NOMO-1 treated with dmso at 0.1 percent for 144 hours (cell line): Measurements from ENCODE around the gene PRRG1.
"Not testable (repeated sequence)": the region's sequence is repeated elsewhere in the genome, so short reads cannot be mapped to it uniquely, and the experiment has no call there.

Experiments
- DNase-seq: peaks from one replicate; lab custom pipeline; 2025; ENCODE audit not compliant: unreplicated experiment; lab: John Stamatoyannopoulos, UW

Gene PRRG1

DNA sequence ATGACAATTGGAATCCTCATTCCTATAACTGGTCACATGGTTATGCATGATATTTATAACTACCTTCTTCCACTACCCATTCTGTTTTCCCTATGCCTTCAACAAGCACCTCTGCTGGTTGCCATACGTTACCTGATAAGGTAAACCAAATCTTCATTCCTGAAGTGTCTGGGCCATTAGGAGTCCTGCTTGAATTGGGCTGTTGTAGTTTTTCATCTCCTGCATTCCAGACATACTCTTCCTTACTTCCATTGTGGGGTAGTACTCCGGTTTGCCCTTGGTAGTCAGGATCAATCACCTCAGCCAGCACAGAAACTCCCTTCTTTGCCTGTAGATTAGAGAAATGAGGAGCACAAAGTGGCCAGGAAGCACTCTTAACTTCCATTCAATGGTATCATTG, 113.2 kb downstream of the PRRG1 start:
- DNase-seq: no peak

DNA sequence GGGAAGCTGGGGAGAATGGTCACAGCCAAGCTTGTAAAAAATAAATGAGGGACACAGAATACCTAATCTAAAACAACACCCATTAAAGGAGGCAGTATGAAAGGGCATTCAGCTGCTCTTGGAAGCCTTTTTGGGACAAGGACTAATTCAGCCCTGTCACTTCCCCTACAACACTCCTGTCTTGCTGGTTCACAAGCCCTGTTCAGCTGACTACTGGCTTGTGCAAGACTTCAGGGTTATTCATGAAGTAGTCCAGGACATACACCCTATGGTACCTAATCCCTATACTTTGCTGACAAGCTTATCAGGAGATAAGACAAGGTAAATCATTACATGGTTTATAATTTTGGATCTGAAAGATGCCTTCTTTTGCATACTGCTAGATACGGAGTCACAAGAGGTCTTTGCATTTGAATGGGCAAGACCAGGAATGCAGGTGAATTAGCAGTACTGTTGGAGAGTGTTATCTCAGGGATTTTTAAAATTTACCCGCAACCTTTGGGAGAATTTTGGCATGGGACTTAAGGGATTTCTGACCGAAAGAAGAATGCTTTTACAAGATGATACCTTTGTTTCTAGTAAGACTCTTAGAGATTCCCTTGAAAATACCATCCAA, 119.1 kb downstream of the PRRG1 start:
- DNase-seq: no peak

DNA sequence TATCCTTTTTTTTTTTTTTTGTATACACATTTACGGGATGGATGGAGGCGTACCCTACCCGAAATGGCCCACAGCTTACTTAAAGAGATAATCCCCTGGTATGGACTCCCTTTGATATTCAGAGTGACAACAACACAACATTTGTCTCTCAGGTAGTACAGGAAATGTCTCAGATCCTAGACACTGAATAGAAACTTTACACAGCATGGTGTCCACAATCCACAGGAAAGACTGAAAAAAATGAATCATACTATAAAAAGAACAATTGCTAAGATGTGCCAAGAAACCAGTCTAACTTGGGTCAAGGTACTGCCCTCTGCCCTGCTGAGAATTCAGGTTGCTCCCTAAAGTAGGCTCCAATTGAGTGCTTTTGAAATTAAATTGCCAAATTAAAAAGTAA, 121.5 kb downstream of the PRRG1 start:
- DNase-seq: no peak

DNA sequence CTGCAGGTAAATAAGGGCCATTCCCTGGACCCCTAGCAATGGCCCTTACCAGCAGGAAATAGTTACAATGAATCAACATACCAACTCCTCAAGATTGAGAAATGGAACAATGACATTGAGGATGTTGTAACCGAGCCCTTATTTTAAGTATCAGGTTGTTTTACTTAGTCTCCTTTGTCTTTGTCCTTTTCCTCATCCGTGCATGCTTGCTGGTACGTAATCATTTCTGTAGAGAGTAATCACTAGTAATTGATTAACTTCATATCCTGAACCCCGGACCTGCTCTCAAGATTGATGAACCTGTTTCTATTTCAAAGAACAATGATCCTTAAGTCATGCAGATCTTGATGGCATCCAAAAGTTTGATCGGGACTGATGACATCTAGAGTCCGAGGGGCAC, 123.7 kb downstream of the PRRG1 start:
- no peak for DNase-seq

DNA sequence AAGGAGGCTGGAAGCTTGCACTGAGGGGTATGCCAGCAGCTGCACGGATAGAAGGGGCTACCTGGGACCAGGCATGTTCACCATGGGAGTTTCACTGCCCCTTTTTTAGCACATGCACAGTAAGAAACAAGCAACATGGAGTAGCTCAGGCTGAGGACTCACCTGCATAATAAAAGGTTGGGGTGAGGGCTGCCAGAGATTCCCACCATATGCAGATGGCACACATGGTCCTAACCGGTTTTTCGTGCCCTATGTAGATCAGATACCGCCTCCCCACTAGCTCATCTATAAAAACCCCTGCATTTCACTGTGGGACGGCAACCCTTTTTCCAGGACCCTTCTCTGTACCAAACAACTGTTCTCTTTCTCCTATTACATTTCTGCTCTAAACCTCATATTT, 125.3 kb downstream of the PRRG1 start:
- no peak for DNase-seq

DNA sequence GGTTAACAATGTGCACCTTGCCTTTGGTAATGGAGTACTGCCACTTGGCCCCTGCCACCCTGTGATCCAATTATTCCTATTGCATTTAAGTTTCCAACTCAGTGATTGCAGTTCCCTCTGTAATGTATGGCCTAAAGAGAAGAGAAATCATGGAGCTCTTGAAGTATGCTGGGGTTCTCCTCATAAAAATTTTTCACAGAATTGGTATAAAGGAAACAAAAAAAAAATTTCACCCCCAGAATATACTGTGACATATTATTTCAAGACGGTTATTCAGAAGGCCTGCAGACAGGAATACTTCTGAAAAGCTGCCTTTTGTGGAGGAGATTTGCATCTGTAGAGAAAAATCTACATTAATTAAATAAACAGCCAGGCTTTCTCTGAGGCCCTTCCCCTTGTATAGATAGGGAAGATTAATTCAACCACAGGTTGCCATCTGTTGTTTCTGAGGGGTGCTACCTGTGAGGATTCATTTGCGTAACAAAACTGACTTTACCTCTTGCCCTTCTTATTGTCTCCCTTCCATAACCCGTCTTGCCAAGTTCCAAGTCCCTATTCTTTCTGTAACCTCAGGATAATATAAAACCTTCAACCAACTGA, 127.5 kb downstream of the PRRG1 start:
- DNase-seq: no peak

DNA sequence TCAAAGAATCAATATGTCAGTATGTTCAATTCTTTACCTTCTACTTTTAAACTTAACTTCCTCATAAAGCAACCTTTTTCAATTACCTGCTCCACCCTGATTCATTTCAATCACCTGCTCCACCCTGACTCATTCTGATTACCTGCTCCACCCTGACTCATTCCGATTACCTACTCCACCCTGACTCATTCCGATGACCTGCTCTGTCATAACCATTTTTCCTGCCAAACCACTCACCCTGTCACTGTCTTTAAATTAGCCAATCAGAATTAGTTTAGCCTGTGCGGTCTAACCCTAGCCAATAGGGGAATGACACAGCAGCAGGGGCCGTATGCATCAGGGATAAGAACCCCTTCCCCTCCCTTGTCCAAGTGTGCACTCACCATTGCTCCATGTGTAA, 135.2 kb downstream of the PRRG1 start:
- not testable (repeated sequence) for DNase-seq

DNA sequence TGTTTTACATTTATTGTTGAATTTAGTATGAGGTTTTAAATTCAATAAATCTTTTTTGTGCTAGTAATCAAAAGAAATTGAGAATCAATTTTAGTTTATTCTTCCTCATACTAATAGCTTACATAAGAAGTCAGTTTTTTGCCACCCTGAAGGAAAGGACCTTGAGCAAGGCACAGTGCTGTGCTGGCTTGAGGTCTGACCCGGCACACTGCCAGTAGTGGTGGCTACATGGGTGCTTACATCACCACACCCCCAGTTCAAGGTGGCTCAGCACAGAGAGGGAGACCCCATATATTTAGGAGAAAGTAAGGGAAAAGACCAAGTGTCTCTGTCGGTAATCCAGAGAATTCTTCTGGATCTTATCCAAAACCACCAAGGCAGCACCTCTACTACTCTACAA, 136.3 kb downstream of the PRRG1 start:
- DNase-seq: no peak

DNA sequence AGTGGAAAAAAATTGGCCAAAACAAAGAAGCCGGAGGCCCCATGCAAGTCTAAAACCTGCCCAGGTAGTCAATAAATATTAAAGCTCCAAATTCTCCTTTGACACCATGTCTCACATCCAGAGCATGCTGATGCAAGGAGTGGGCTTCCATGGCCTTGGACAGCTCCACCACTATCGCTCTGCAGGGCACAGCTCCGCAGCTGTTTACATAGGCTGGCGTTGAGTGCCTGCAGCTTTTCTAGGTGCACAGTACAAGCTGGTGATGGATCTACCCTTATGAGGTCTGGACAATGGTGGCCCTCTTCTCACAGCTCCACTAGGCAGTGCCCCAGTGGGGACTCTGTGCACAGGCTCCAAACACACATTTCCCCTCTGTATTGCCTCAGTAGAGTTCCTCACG, 138.1 kb downstream of the PRRG1 start:
- no peak for DNase-seq

DNA sequence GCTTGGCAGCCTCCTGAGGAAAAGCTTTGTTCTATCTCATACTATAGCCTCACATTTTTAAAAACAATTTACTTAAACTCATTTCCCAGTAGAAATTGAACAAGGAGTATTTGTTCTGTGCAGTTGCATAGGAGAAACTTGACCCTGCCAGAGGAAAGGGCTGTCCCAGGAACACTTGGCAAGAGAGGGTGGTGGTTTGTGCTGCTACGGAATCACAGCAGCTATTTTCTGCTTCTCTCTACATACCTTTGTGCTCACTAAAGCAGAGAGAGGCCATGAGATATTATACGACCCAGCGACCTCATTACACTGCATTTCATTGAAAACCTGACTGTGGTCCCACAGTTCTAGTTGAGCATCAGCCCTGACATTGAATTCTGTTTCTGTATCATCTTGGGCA, 139.2 kb downstream of the PRRG1 start:
- no peak for DNase-seq

DNA sequence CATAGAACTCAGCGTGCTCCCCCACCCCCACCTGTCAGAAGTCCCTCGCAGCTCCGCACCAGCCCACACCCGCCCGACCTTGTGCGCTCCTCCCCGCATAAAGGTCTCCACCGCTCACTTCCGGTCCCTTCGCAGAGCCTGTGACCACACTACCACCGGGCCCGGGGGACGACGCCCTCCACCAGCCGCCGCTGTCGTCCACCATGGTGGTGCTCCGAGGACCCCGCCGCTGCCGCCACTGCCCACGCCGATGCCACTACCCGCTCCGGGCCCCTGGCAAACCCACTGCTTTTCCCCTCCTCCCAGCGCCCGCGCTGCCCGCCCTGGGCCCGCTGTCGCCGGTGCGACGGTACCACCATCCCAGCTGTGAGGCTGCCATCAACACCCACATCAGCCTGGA, 142.5 kb downstream of the PRRG1 start:
- no peak for DNase-seq

DNA sequence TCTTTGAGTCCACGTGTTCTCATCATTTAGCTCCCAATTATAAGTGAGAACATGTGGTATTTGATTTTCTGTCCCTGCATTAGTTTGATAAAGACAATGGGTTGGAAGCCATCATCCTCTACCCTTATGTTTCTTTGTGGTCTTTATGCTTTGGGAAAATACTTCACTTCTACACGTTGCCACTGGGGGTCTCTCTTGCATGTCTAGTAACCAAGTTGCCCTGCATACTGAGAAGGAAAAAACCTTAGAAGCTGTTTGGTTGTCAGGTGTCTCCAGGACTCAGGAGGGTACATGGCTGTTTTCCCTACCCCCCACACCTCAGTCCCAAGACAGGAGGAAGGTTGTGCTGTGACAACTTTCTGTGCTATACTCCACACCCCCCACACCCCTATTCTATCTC, 146.6 kb downstream of the PRRG1 start:
- not testable (repeated sequence) for DNase-seq

DNA sequence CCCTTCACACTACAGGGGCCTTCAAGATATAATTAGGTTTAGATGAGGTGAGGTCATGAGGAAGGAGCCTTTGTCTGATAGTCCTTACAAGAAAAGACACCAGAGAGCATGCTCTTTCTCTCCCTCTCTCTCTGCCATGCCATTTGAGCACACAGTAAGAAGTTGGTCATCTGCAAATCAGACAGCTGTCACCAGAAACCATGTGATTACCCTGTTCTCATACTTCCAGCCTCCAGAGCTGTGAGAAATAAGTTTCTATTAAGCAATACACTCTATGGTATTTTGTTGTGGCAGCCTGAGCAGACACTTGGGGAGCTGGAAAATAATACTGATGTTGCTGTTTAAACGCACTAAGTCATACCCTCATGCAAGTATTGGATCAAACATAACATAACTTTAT, 148.0 kb downstream of the PRRG1 start:
- DNase-seq: not testable (repeated sequence)

DNA sequence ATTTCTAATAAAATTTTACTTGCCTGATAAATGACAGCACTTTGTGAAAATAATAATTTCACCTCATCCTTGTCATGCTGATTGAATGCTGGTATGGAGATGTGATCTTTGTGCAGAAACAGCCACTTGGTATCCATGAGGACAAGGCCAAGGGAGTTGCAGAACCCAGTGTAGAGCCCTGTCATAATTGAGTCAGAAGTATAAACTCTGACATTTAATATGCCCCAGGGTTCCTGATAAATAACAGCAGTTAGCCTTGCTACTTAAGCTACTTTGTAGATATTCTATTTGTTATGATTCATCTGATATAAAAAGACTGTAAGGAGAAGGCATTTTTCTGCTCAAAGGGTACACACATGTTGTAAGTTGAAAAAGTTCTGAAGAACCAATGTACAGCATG, 149.2 kb downstream of the PRRG1 start:
- DNase-seq: not testable (repeated sequence)

DNA sequence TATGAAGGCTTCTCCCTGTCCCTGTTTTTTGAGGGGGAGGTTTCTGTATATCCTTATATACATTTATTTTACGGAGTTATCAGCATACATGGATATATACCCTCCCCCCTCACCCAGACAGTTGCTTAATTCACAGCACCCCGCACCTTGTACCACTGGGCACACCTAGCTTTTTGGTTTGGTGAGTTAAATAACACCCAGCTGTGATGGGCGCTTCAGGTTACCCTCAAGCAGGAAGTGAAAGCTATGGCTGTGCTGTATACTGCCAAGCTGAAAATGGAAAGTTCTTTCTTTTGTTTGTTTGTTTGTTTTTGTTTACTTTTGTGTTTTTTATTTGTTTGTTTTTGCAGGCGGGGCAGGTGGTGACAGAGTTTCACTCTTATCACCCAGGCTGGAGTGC, 150.5 kb downstream of the PRRG1 start:
- DNase-seq: not testable (repeated sequence)

DNA sequence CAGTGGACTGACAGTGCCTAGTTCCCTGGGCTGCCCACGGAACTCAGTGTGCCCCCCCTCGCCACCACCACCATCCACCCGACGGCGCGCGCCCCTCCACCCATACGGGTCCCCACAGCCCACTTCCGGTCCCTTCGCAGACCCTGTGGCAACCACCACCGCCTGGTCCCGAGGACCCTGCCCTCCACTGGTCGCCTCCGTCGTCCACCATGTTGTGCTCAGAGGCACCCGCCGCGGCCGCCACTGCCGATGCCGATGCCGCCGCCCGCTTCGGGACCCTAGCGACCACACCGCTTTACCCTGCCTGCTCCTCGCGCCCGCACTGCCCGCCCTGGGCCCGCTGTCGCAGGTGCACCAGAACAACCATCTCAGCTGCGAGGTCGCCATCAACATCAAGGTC, 155.8 kb downstream of the PRRG1 start:
- no peak for DNase-seq
